ENCODE results near the gene KRTAP20-1.

DNA sequence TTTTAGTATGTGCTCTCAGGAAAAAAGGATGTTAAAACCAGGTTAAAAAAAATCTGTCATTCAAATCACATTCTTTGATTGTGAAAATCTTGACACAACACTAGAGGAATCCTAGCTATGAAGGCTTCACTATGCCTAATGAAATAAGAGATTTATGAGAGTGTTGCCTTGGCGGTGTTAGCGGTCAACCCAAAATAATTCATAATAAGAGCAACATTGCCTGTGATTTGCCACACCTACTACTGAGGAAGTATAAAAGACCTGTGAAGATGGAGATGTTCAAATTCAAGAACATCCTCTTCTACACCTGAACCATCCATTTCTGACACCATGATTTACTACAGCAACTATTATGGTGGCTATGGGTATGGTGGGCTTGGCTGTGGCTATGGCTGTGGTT is at the start of gene KRTAP20-1:
- TF ChIP-seq CTCF (IDR thresholded peaks at IDR 0.05) (no peak), EP300 (IDR thresholded peaks at IDR 0.05) (no peak)
